Vagina (tissue), 2 donors: ENCODE results near the gene PRIM2.
"Not testable (repeated sequence)": the region's sequence is repeated elsewhere in the genome, so short reads cannot be mapped to it uniquely, and the experiment has no call there.

Experiments
- POLR2A ChIP-seq, 2 donors: fragments of 450-650 bp; IDR thresholded peaks; one replicate each; pipeline ENCODE4 v1.6.1; 2017; ENCODE audit warnings: antibody characterized with exemption in 2 of 2, mild to moderate bottlenecking in 2 of 2, moderate library complexity in 2 of 2
- POLR2AphosphoS5 ChIP-seq, 2 donors: sonication (generic); formaldehyde crosslinking; IDR thresholded peaks; one replicate each; pipeline ENCODE4 v1.9.0; 2017; ENCODE audit warnings: antibody characterized with exemption in 2 of 2, mild to moderate bottlenecking in 2 of 2, low read depth in 1 of 2; ENCODE audit not compliant: insufficient read depth in 1 of 2
- TF ChIP-seq, protein P1 (sequence below), 3 experiments: fragments of 450-650 bp in 2 of 3; fragments of 200-600 bp in 1 of 3; sonication (generic) in 1 of 3; IDR thresholded peaks; one replicate each; pipeline ENCODE4 v1.5.1; 2017 to 2019; ENCODE audit warnings: antibody characterized with exemption in 3 of 3, mild to moderate bottlenecking in 2 of 3, moderate library complexity in 2 of 3

DNA sequence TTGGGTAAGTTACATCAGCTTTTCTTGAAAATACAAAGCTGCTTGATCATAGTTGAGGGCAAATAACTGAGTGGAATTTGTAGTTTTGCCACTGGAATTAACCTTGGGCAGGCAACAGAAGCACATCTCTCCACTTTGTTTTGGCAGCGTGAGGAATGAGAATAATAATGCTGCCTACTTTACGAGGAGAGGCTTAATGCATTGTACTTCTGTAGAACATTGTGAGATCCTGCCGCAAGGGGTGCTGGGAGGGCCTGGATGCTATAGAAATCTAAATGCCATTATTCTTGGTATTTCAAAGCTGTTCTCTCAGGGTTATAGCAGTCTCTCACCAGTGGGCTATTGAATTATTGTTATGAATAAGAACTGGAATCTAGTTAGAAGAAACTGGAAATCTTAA, 353.8 kb downstream of the PRIM2 start:
- TF ChIP-seq POLR2A (IDR thresholded peaks at IDR 0.05); POLR2AphosphoS5 (IDR thresholded peaks at IDR 0.05; ENCODE audit: insufficient read depth in 1 of 2, low read depth in 1 of 2): not testable (repeated sequence)
- TF ChIP-seq, protein P1, sequence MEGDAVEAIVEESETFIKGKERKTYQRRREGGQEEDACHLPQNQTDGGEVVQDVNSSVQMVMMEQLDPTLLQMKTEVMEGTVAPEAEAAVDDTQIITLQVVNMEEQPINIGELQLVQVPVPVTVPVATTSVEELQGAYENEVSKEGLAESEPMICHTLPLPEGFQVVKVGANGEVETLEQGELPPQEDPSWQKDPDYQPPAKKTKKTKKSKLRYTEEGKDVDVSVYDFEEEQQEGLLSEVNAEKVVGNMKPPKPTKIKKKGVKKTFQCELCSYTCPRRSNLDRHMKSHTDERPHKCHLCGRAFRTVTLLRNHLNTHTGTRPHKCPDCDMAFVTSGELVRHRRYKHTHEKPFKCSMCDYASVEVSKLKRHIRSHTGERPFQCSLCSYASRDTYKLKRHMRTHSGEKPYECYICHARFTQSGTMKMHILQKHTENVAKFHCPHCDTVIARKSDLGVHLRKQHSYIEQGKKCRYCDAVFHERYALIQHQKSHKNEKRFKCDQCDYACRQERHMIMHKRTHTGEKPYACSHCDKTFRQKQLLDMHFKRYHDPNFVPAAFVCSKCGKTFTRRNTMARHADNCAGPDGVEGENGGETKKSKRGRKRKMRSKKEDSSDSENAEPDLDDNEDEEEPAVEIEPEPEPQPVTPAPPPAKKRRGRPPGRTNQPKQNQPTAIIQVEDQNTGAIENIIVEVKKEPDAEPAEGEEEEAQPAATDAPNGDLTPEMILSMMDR (IDR thresholded peaks at IDR 0.05) = not testable (repeated sequence)
